ENCODE data around the gene FARP1.

Gene FARP1

DNA sequence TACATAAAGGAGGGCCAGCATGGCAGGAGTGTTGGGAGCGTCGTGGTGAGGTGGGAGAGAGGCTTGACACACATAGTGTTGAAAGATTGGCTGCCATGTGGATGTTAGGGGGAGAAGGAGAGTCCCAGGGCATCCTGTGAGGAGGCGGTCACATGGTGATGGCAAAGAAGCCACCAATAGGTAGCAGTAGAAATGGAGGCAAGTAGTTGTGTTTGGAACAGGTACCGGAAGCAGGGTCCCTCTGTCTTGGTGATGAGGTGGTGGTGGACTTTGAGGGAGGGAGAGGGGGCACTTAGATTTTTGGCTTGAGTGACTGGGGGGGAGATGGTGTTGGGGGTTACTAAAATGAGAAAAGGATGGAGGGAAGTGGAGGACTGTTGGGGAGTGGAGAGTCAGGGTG, 227.4 kb downstream of the FARP1 start:
- DNase-seq = no peak

- no peak for DNase-seq
These were observed 228.1 kb downstream of the FARP1 start for GRCh38 chr13:98370806-98371515.

DNA sequence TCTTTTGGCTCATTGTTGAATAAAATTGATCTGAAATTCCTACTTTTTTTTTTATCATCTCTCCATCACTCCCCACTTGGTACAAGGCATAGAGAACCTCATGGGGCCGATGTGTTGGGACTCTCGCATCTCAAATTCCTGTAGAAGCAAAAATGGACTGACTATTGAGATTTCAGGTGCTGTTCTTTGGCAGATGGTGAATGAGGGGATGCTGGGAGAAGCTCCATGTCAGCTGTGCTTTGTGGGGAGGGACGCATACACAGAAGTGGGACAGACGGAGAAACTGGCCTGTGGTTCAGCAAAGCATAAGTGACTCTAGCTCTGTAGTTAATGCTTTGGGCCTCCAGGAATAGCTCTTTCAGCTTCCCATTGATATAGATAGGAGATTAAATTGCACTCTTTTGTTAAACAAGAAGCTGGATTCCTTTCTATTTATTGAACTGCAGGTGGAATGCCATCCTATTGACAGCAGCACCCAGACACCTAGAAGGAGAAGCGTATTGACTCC, 228.7 kb downstream of the FARP1 start:
- no peak for DNase-seq

- no peak for DNase-seq
These were observed 230.0 kb downstream of the FARP1 start for GRCh38 chr13:98372876-98373275.

DNA sequence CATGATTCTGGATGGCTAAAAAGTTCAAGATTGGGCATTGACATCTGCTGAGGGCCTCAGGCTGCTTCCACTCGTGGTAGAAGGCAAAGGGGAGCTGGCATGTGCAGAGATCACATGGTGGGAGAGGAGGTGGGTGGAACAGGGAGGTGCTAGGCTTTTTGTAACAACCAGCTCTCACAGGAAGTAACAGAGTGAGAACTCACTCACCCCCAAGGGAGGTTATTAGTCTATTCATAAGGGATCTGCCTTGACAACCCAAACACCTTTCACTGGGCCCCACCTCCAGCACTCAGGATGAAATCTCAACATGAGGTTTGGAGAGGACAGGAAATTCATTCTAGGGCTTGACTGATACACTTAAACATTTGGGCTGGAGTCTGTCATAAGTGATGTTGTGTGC, 231.9 kb downstream of the FARP1 start:
- DNase-seq = no peak

DNA sequence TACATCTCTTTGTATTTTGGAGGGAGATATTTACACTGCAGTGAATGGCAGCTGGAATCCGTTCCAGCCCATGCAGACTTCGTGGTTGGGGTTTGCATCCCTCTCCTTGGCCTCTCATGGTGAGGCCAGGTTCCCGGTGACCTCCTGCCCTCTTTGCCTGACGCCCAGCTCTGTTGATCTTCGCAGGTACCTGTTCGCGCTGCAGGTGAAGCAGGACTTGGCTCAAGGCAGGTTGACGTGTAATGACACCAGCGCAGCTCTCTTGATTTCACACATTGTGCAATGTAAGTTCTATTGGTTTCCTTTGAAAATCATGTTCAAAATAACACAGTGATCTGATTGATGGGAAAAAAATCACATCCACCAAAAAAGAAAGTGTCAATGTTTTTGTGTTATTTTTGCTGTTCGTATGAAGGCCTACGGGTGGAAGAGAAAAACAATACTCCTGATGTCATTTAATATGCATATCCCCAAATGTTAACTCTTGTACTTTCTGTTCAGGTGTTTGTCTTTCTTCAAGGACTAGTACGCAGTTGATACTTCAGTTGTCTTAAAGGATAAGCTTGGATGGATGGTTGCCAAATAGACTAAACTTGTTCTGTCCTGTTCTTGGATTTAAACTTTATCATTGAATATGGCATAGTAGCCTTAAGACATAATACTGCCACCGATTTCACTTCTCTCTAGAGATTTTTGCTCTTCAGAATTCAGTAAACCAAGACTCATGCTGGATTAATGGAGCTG, 234.9 kb downstream of the FARP1 start:
- no peak for DNase-seq

DNA sequence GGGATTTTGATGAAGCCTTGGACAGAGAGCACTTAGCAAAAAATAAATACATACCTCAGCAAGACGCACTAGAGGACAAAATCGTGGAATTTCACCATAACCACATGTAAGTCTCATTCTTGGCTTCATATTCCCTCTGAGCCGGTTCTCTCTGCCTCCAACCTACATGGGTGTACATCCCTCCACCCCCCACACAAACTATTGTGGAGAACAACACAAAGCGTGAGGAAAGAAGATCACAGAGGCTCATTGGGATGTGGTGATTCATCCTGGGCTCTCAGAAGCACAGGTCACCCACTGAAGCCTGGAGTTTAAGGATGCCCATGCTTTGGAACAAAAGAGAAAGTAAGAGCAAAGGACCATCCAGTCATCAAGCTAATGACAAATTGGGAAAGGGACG, 241.8 kb downstream of the FARP1 start:
- DNase-seq = no peak

- no peak for DNase-seq
These were observed 242.7 kb downstream of the FARP1 start for GRCh38 chr13:98385606-98386005.

- no peak for DNase-seq
These were observed 243.7 kb downstream of the FARP1 start for GRCh38 chr13:98386637-98387036.

DNA sequence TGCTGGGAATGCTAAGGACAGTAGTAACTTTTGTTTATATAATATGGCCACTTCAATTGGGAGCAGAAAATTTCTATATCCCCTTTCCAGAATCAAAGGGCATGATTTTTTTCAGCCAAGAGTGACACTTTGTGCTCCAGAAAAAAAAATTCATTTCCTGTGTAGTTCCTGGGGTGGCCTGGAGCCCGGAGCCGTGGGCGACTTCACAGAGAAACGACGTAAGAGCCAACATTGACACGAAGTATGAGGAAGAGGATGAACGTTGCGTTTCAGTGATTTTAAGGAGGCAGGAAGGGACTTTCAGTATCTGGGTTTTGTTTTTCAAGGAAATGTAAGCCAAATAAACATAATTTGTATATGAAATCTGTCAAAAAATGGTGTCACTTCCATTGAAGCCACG, 246.4 kb downstream of the FARP1 start:
- DNase-seq = no peak

DNA sequence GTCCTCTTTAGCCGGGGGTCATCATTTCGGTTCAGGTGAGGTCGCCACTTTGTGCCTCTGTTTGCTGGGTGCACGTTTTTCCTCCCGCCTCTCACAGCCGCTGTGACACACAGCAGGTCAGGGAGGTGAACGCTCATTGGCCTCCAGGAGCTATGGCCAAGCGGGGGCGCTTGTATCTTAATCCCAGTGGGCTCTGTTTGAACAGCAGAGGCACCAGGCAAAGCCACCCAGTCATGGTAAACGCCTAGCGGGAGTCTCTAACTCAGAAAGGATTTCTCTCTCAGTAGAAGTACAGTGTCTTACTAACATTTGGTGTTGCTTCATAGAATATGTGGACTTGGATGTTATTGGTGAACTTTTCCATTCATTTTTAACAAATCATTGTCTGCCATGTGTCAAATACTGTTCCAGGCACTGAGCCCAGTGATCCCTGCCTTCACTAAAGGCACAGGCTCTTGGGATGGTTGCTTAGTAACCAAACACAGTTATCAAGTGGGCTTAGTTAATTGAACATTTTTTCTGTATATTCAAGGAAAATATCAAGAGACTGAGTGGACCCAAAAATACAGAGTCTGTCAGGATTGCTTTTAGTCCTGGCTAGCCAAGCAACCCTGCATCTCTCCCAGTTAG, 247.3 kb downstream of the FARP1 start:
- no peak for DNase-seq

- DNase-seq = no peak
These were observed 251.0 kb downstream of the FARP1 start for GRCh38 chr13:98393873-98394272.

- DNase-seq = no peak
These were observed 252.1 kb downstream of the FARP1 start for GRCh38 chr13:98394820-98395510.

GRCh38 chr13:98396071-98396710, 253.3 kb downstream of the FARP1 start:
- no peak for DNase-seq

- DNase-seq = no peak
These were observed 254.3 kb downstream of the FARP1 start for GRCh38 chr13:98397221-98397620.

GRCh38 chr13:98397861-98398260, 255.0 kb downstream of the FARP1 start:
- no peak for DNase-seq

- no peak for DNase-seq
These were observed 255.7 kb downstream of the FARP1 start for GRCh38 chr13:98398581-98398980.

DNA sequence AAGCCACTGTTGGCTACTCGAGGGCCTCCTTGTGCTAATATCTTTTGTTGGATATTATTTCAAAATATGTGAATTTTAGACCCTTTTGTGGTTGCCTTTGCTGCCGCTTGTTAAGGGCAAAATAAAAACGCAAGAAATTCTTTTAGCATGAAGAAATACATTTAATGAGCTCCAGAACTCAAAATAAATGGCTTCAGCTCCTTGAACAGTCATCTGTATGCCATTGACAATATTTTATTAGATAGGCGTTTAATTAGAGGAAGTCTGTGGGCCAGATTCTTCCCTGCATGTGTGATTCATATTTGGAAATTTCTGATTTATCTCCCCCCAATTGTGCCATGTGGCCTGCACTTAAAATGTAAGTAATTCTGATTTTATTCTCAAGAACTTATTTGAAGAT, 256.9 kb downstream of the FARP1 start:
- DNase-seq = no peak

DNA sequence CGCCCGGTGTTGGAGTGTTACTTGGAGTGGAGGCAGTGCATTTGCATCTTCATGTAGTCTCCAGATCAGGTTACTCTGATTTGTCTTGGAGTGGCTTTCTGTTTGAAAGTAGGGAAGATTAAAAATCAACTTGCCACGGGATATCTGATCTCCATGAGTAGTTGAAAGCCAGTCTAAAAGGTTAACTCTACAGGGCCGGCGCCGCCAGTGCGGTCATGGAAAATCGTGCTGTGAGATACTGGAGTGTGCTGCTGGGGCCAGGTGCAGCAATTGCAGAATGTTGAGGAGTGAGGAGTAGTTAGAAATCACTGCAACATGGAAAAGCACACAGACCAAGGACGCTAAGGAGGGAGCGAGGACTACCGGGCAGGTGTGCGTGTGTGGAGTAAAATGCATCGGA, 259.0 kb downstream of the FARP1 start:
- DNase-seq = no peak

- DNase-seq = no peak
These were observed 260.2 kb downstream of the FARP1 start for GRCh38 chr13:98403076-98403475.

DNA sequence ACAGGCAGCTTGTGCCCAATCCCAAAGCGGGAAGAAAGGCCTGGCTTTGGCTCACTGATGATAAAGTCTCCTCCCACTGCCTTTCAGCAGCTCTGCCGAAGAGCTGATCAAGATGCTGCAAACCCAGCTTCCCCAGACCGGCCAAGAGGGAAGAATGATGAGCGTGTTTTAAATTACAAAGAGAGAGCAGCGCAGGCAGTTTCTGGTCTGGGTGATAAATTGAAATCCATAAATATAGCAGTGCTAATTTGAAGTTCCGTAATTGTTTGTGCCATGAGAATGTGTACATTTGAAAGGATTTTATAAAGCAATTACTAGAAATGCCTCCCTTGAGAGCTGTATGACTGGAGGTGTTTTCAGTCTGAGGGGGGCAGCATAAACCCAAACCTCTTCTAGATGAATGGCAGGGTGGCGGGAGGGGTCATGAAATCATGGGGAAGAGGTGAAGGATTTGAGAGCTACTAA, 262.2 kb downstream of the FARP1 start:
- DNase-seq = no peak

DNA sequence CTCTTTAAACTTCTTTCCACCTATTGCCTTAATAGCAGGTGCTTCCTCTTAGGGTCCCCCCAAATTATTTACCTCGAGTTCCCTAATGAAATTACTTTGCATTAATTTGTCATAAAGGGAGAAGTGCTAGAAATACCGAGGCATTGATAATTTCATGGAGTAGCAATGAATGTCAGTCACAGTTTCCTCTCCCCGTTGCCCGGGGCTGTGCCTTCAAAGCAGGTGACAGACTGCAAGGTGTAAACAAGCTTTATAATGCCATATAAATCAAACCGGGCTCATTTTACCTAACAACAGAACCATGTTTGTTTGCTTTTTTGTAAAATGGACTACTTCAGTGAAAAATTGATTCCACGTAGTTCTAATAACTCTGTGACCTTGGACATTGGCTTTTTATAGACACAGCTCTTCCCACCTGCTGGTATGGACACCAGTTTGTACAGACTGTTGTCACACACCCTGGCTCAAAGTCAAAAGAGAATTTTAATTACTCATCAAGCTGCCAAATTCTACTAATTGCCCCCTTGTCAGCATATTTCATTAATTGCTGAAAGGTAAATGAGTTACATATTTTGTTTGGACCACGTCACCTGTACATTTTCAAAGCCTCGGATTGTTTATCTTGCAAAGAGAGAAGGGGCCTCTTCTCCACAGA, 262.9 kb downstream of the FARP1 start:
- DNase-seq = no peak
